Transverse colon (tissue), 4 donors: ENCODE measurements around the gene USP4. TPM values are rescaled to one million over a fixed set of nuclear protein-coding genes. Genes with fewer than 3 reads are reported as not detected.

Experiments
- DNase-seq: peaks from one replicate; pipeline ENCODE4 v3.0.0-alpha.2; 2019
- H3K27ac ChIP-seq, 4 donors: fragments of 200-600 bp; sonication (generic); 2 replicates each; pipeline ENCODE4 v1.5.1; 2016 to 2018; ENCODE audit warnings: inconsistent platforms in 4 of 4
- H3K27me3 ChIP-seq: fragments of 200-600 bp; sonication (generic); 2 replicates; pipeline ENCODE4 v1.5.1; 2017; ENCODE audit warnings: inconsistent platforms
- H3K36me3 ChIP-seq, 4 donors: fragments of 200-600 bp; sonication (generic); 2 replicates each; pipeline ENCODE4 v1.5.1; 2017 to 2019; ENCODE audit warnings: inconsistent platforms in 4 of 4
- H3K4me1 ChIP-seq, 4 donors: fragments of 200-600 bp; sonication (generic); 2 replicates each; pipeline ENCODE4 v1.5.1; 2017 to 2020; ENCODE audit warnings: inconsistent platforms in 4 of 4
- H3K4me3 ChIP-seq, 4 donors: fragments of 200-600 bp; sonication (generic); 1 replicate in 1 of 4; 2 replicates in 3 of 4; pipeline versions ENCODE4 v1.5.1 to v1.6.1; 2017 to 2019; ENCODE audit warnings: inconsistent platforms in 4 of 4
- H3K9me3 ChIP-seq, 2 donors: fragments of 200-600 bp; sonication (generic); 2 replicates each; pipeline ENCODE4 v1.5.1; 2017 to 2019; ENCODE audit warnings: inconsistent platforms in 2 of 2
- EP300 ChIP-seq: sonication (generic); formaldehyde crosslinking; IDR thresholded peaks from one replicate; pipeline ENCODE4 v1.6.1; 2017; ENCODE audit warnings: antibody characterized with exemption, low read depth
- POLR2A ChIP-seq: fragments of 450-650 bp; IDR thresholded peaks from one replicate; pipeline ENCODE4 v1.6.1; 2016; ENCODE audit warnings: antibody characterized with exemption, mild to moderate bottlenecking, moderate library complexity
- POLR2AphosphoS5 ChIP-seq, 3 donors: sonication (generic); formaldehyde crosslinking; IDR thresholded peaks; one replicate each; pipeline ENCODE4 v1.6.1; 2016; ENCODE audit warnings: antibody characterized with exemption in 3 of 3
- WGBS, 2 donors: methylation state at CpG; one replicate each; pipeline ENCODE4 v1.1.5; 2018; ENCODE audit warnings: low coverage in 1 of 2; 5-methylcytosine and 5-hydroxymethylcytosine counted together
- in situ Hi-C, 4 donors: fragments of 200-750 bp; cut with MboI; loops; one replicate each; pipeline versions ENCODE4 v1.15.0 to v1.15.1; 2017; ENCODE audit warnings: low sequenced_read_pairs in 3 of 4, low pct_ligation_motif_present in 1 of 4, low pct_unique_long_range_greater_than_20kb in 1 of 4
- intact Hi-C: fragments of 100-400 bp; cut with DNase I; formaldehyde crosslinking; loops from one replicate; pipeline ENCODE4 v1.15.1; 2023; ENCODE audit warnings: low total_unique reads
- total RNA-seq, 4 donors: library from RNA; depleted of rRNA; stranded (reverse); fragments of >200 nt; gene quantifications; one replicate each; pipeline ENCODE4 v1.1.0, GENCODE V29; 2016
- TF ChIP-seq, protein P1 (sequence below), 5 experiments: fragments of 200-600 bp in 3 of 5; fragments of 450-650 bp in 2 of 5; sonication (generic) in 3 of 5; IDR thresholded peaks; 1 replicate in 2 of 5; 2 replicates in 3 of 5; pipeline ENCODE4 v1.5.1; 2016 to 2017; ENCODE audit warnings: antibody characterized with exemption in 5 of 5, inconsistent platforms in 3 of 5, mild to moderate bottlenecking in 2 of 5, moderate library complexity in 1 of 5

Gene USP4
- total RNA-seq, 4 donors from 2014 or later = 11.1 to 39.6 (median 27.0) TPM

DNA sequence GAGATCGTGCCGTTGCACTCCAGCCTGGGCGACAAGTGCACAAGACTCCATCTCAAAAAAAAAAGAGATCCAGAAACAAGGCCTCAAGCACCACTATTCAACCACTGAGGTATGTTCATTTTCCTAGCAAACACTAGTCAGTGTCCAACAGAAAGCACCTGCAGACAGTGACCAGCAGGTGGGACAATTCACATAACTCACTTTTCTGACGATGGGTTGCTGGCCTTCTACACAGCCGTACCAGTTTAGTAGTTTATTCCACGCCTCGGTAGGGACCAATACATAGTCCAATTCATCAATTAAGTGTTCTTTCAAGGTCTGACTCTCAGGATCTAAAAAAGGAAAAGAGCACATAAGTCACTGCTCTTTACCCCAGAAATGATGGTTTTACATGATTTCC is 12.4 kb downstream of the USP4 start:
- Histone ChIP-seq H3K36me3 (peaks cover 0 to 81% (median 26%) of the 10 kb centered on the region in 4 donors), H3K4me3 (no peak overlapping the region), H3K27ac (no peak overlapping the region), H3K27me3 (no peaks in the 10 kb centered on the region), H3K9me3 (no peaks in the 10 kb centered on the region), H3K4me1 (no peaks in the 10 kb centered on the region)
- in situ Hi-C loops (loop anchor here in 2 of 4 donors (25.0 kb wide), 1 partner anchor 110 kb away; the partner anchor contains the start of gene NICN1 (in 2 of the 2)), intact Hi-C loops (no loop called here)
- no peak for DNase-seq
- 80 to 81% methylated on average over 3 to 7 of the region's 7 CpGs for WGBS, 2 donors
- TF ChIP-seq, protein P1, sequence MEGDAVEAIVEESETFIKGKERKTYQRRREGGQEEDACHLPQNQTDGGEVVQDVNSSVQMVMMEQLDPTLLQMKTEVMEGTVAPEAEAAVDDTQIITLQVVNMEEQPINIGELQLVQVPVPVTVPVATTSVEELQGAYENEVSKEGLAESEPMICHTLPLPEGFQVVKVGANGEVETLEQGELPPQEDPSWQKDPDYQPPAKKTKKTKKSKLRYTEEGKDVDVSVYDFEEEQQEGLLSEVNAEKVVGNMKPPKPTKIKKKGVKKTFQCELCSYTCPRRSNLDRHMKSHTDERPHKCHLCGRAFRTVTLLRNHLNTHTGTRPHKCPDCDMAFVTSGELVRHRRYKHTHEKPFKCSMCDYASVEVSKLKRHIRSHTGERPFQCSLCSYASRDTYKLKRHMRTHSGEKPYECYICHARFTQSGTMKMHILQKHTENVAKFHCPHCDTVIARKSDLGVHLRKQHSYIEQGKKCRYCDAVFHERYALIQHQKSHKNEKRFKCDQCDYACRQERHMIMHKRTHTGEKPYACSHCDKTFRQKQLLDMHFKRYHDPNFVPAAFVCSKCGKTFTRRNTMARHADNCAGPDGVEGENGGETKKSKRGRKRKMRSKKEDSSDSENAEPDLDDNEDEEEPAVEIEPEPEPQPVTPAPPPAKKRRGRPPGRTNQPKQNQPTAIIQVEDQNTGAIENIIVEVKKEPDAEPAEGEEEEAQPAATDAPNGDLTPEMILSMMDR (IDR thresholded peaks at IDR 0.05) = peak in 3 of 5 experiments; percentile 9 to 33 (median 22)
- TF ChIP-seq POLR2A (no peak), POLR2AphosphoS5 (IDR thresholded peaks at IDR 0.05) (no peak)

DNA sequence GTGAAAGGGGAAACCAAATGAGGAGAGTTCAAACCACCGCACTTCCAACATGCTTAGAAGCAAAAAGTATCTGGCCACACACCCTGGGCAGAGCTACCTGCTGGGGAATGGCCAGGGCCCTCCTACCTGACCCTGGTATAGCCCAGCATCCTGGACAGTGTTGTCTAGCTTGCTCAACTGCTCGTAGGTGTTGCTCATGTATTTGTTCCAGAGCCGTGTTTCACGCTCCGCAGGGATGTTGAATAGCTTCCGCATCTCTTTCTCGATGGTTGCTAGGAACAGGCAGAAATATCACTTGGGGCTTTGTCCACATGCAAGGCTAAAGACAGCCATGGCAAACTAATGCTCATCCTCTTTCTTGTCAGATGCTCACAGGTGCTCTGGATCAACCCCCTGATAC is 15.1 kb downstream of the USP4 start:
- Histone ChIP-seq H3K4me3 (no peak overlapping the region), H3K27ac (no peak overlapping the region), H3K4me1 (no peaks in the 10 kb centered on the region), H3K36me3 (peaks cover 0 to 95% (median 26%) of the 10 kb centered on the region in 4 donors), H3K27me3 (no peaks in the 10 kb centered on the region), H3K9me3 (no peaks in the 10 kb centered on the region)
- intact Hi-C loops = no loop called here
- in situ Hi-C loops = loop anchor here in 2 of 4 donors (25.0 kb wide), 1 partner anchor 113 kb away; the partner anchor contains the start of gene NICN1 (in 2 of the 2)
- WGBS, 2 donors = 94% methylated on average over 7 of the region's 7 CpGs; no CpG with 5 or more reads in 1 of the 2 donors
- DNase-seq = no peak
- TF ChIP-seq, protein P1 (IDR thresholded peaks at IDR 0.05) = no peak
- no peak for TF ChIP-seq POLR2AphosphoS5 (IDR thresholded peaks at IDR 0.05)
- TF ChIP-seq POLR2A = no peak
- no peak for TF ChIP-seq EP300

DNA sequence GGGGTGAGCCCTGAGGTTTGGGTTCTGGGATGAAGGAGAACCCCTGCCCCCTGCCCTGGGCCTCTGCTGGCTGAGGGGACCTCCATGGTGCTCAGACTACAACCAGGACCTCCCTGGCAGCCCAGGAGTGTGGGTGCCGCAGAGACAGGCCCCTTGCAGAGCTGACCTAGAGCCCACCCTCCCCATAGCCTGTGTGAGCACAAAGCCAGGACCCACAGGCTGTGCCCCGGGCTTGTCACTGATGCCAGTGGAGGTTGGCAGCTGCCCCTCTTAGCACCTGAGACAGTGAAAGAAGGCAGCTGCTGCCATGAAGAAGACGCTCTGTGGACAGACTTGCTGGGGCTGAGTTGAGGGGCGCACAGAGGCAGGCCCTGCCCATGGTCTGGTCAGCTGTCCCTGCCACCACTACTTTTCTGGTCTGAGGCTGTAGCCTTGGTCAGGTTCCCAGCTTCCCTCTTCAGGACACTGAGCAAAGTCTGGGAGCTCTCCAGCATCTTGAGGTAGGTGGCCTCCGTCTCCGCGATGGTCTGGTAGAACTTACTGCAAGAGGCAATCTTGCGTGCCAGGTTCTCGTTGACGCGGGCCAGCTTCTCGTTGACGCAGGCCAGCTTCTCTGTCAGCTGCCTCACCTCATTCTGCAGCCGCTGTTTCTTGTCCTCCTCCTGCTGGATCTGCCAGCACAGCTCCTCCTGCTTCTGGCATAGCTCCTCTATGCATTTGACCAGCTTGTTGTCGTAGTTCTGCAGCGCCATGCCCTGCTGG is 23.0 kb downstream of the USP4 start:
- intact Hi-C loops = no loop called here
- peak; percentile 33 for DNase-seq
- TF ChIP-seq, protein P1 (IDR thresholded peaks at IDR 0.05) = no peak
- peak in 2 of 3 donors; percentile 54 to 85 for TF ChIP-seq POLR2AphosphoS5 (IDR thresholded peaks at IDR 0.05)
- peak overlapping the region in 3 of 4 donors; percentile 14 to 58 (median 39) for H3K27ac ChIP-seq
- H3K4me1 ChIP-seq = no peaks in the 10 kb centered on the region
- H3K9me3 ChIP-seq = no peaks in the 10 kb centered on the region
- no peaks in the 10 kb centered on the region for H3K27me3 ChIP-seq
- H3K4me3 ChIP-seq = no peak overlapping the region
- H3K36me3 ChIP-seq = peaks cover 0 to 46% (median 16%) of the 10 kb centered on the region in 4 donors
- in situ Hi-C loops = no loop called here
- 83 to 96% methylated on average over 3 to 16 of the region's 16 CpGs for WGBS, 2 donors

DNA sequence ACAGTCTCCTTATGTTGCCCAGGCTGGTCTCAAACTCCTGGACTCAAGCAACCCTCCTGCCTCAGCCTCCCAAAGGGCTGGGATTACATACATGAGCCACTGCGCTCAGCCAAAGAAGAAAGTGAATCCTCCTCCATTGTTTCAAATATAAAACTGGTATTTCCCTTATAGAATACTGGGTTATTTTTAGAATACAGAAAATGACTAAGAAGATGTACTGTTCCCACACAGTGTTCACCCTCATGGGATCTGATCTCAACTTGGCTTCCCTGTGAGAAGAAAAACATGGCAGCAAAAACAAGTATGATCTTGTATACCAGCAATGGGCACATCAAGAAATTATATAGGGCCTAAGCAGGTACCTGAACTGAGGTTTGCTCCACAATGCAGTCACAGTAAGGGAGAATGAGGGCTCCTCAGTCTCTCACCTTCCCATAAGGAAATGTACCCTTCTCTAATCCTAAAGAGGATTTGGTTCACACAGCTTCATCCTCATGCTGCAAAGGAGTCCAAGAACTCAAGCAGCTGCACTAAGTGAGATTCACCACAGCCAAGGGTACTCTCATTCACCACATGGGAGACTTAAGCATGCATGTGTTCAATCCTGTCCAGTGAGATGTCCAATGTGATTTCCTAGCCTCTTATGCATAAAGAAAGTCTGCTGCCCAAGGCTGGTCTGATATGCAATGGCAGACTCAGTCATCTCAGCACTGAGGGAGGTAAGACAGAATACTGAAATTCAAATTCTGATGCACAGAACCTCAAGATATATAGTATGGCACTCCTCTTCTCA is 25.8 kb downstream of the USP4 start:
- H3K4me3 ChIP-seq = no peak overlapping the region

More for the DNA sequence above, 25.8 kb downstream of the USP4 start:
- no peaks in the 10 kb centered on the region for H3K4me1 ChIP-seq
- peaks cover 0 to 39% (median 18%) of the 10 kb centered on the region in 4 donors for H3K36me3 ChIP-seq
- intact Hi-C loops (loop anchor here (5.0 kb wide), 1 partner anchor 1042 kb away; no protein-coding TSS in a partner anchor), in situ Hi-C loops (no loop called here)
- no peaks in the 10 kb centered on the region for H3K27me3 ChIP-seq
- H3K9me3 ChIP-seq = no peaks in the 10 kb centered on the region
- WGBS, 2 donors = 94 to 100% methylated on average over 1 of the region's 1 CpG
- DNase-seq = no peak
- H3K27ac ChIP-seq = no peak overlapping the region
- TF ChIP-seq, protein P1 (IDR thresholded peaks at IDR 0.05) = no peak
- TF ChIP-seq EP300 (no peak), POLR2AphosphoS5 (IDR thresholded peaks at IDR 0.05) (no peak), POLR2A (no peak)
